C4-2B (cell line): Measurements from ENCODE around the gene PHKB.

Experiments used
- ZFX ChIP-seq: fragments of 450-650 bp; IDR thresholded peaks from 2 replicates; pipeline ENCODE4 v1.6.1; 2017
- TF ChIP-seq, protein P1 (sequence below): fragments of 450-650 bp; conservative IDR thresholded peaks from 2 replicates; pipeline ENCODE4 v1.5.1; 2017; ENCODE audit warnings: mild to moderate bottlenecking

DNA sequence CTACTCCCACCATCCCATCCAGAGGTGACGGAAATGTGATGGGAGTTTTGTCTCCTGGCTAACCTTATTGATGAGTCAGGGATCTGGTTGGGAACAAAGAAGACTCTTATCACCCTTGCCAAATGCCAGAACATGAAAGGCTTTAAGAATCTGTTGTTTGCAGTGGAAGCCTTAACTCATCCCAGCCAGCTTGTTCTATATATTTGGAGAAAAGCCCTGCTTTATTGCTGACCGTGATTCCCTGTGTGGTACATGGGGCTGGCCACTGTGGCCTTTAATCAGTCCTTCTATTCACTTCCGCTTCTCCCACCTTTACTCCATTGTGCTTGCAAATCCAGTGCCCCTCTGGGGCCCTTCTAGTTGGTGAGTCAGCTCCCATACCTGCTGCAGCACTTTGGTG is 156.6 kb downstream of the PHKB start:
- TF ChIP-seq, protein P1, sequence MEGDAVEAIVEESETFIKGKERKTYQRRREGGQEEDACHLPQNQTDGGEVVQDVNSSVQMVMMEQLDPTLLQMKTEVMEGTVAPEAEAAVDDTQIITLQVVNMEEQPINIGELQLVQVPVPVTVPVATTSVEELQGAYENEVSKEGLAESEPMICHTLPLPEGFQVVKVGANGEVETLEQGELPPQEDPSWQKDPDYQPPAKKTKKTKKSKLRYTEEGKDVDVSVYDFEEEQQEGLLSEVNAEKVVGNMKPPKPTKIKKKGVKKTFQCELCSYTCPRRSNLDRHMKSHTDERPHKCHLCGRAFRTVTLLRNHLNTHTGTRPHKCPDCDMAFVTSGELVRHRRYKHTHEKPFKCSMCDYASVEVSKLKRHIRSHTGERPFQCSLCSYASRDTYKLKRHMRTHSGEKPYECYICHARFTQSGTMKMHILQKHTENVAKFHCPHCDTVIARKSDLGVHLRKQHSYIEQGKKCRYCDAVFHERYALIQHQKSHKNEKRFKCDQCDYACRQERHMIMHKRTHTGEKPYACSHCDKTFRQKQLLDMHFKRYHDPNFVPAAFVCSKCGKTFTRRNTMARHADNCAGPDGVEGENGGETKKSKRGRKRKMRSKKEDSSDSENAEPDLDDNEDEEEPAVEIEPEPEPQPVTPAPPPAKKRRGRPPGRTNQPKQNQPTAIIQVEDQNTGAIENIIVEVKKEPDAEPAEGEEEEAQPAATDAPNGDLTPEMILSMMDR = no peak
- no peak for TF ChIP-seq ZFX
